Neural progenitor cell (in vitro differentiated cells): ENCODE results near the gene DCUN1D3. TPM values are rescaled to one million over a fixed set of nuclear protein-coding genes. Genes with fewer than 3 reads are reported as not detected.

ENCODE experiments used
- DNase-seq: peaks from one replicate; pipeline ENCODE4 v3.0.0-alpha.2; 2016; ENCODE audit warnings: low spot score
- H2AFZ ChIP-seq: fragments of 200-600 bp; sonication (generic); replicated peaks from 2 replicates; pipeline ENCODE4 v1.6.1; 2016; ENCODE audit warnings: antibody characterized with exemption
- H3F3A ChIP-seq: fragments of 200-600 bp; sonication (generic); 2 replicates; pipeline ENCODE4 v1.6.1; 2016; ENCODE audit warnings: antibody characterized with exemption, low read depth
- H3K27ac ChIP-seq: fragments of 200-600 bp; sonication (generic); 2 replicates; pipeline ENCODE4 v1.5.1; 2016; ENCODE audit warnings: mild to moderate bottlenecking
- H3K27me3 ChIP-seq: fragments of 200-600 bp; sonication (generic); 2 replicates; pipeline ENCODE4 v1.6.1; 2016; ENCODE audit warnings: mild to moderate bottlenecking, moderate library complexity
- H3K36me3 ChIP-seq: fragments of 200-600 bp; sonication (generic); 2 replicates; pipeline ENCODE4 v1.5.1; 2016
- H3K4me1 ChIP-seq: fragments of 200-600 bp; sonication (generic); 2 replicates; pipeline ENCODE4 v1.6.1; 2016; ENCODE audit warnings: mixed run types
- H3K4me2 ChIP-seq: fragments of 200-600 bp; sonication (generic); 2 replicates; pipeline ENCODE4 v1.6.1; 2016
- H3K4me3 ChIP-seq: fragments of 200-600 bp; sonication (generic); 2 replicates; pipeline ENCODE4 v1.5.1; 2016
- H3K79me2 ChIP-seq: fragments of 200-600 bp; sonication (generic); 2 replicates; pipeline ENCODE4 v1.6.1; 2016; ENCODE audit warnings: low read depth
- H3K9ac ChIP-seq: fragments of 200-600 bp; sonication (generic); 2 replicates; pipeline ENCODE4 v1.6.1; 2016
- H3K9me3 ChIP-seq: fragments of 200-600 bp; sonication (generic); 2 replicates; pipeline ENCODE4 v1.5.1; 2016; ENCODE audit warnings: low read depth
- H4K20me1 ChIP-seq: fragments of 200-600 bp; sonication (generic); 2 replicates; pipeline ENCODE4 v1.6.1; 2016; ENCODE audit warnings: low read depth
- H3K27ac Mint-ChIP-seq: 3 replicates; pipeline ENCODE4 v1.8.0; 2021; ENCODE audit warnings: mixed read lengths
- H3K27me3 Mint-ChIP-seq: 2 replicates; pipeline ENCODE4 v1.8.0; 2022; ENCODE audit warnings: low read depth, mild to moderate bottlenecking, inconsistent platforms, moderate library complexity, mixed read lengths; ENCODE audit not compliant: insufficient read depth
- H3K36me3 Mint-ChIP-seq: 3 replicates; pipeline ENCODE4 v1.8.0; 2021; ENCODE audit warnings: mixed read lengths
- H3K4me1 Mint-ChIP-seq: 3 replicates; pipeline ENCODE4 v1.8.0; 2021; ENCODE audit warnings: mixed read lengths
- H3K4me3 Mint-ChIP-seq: 3 replicates; pipeline ENCODE4 v1.8.0; 2021; ENCODE audit warnings: mild to moderate bottlenecking, moderate library complexity, mixed read lengths
- H3K9me3 Mint-ChIP-seq: 3 replicates; pipeline ENCODE4 v1.8.0; 2020; ENCODE audit warnings: mixed read lengths
- CTCF ChIP-seq: fragments of 200-600 bp; sonication (generic); IDR thresholded peaks from 2 replicates; pipeline ENCODE4 v1.5.1; 2017; ENCODE audit warnings: antibody characterized with exemption, mild to moderate bottlenecking
- EZH2 ChIP-seq: fragments of 200-600 bp; sonication (generic); IDR thresholded peaks from 2 replicates; pipeline ENCODE4 v1.6.1; 2017; ENCODE audit warnings: antibody characterized with exemption, mild to moderate bottlenecking, moderate library complexity
- EZH2phosphoT487 ChIP-seq: fragments of 200-600 bp; sonication (generic); IDR thresholded peaks from 2 replicates; pipeline ENCODE4 v1.6.1; 2017; ENCODE audit warnings: antibody characterized with exemption
- total RNA-seq: library from RNA; depleted of rRNA; stranded (reverse); fragments of >200 nt; gene quantifications from 2 replicates; pipeline ENCODE4 v1.2.3, GENCODE V29; 2015; ENCODE audit warnings: low replicate concordance

Gene DCUN1D3
- total RNA-seq, 1 donor from 2014 or later: 18.2 TPM

GRCh38 chr16:20880867-20881502 lies 19.2 kb downstream of the DCUN1D3 start:
- Histone ChIP-seq H3K9me3 (no peaks in the 10 kb centered on the region), H3K9ac (no peak overlapping the region), H3K36me3 (no peaks in the 10 kb centered on the region), H3K27ac (no peak overlapping the region), H3K4me2 (no peak overlapping the region), H3K79me2 (peaks cover 83% of the 10 kb centered on the region), H3K27me3 (no peaks in the 10 kb centered on the region), H3K4me3 (no peak overlapping the region), H3K4me1 (peaks cover 6% of the 10 kb centered on the region), H4K20me1 (peaks cover 9% of the 10 kb centered on the region), H2AFZ (no peak overlapping the region), H3F3A (no peaks in the 10 kb centered on the region)
- DNase-seq: no peak
- no peaks in the 10 kb centered on the region for H3K9me3 Mint-ChIP-seq
- no peak for TF ChIP-seq CTCF
- TF ChIP-seq EZH2: no peak
- TF ChIP-seq EZH2phosphoT487: no peak
- no peak overlapping the region for H3K27ac Mint-ChIP-seq
- no peak overlapping the region for H3K4me3 Mint-ChIP-seq
- peaks cover 8% of the 10 kb centered on the region for H3K36me3 Mint-ChIP-seq
- peaks cover 16% of the 10 kb centered on the region for H3K4me1 Mint-ChIP-seq
- no peaks in the 10 kb centered on the region for H3K27me3 Mint-ChIP-seq

GRCh38 chr16:20879175-20880040 lies 20.8 kb downstream of the DCUN1D3 start:
- Histone ChIP-seq H3K4me3 (no peak overlapping the region), H3K4me1 (peaks cover 6% of the 10 kb centered on the region)

GRCh38 chr16:20878682-20879147 lies 21.4 kb downstream of the DCUN1D3 start:
- Histone ChIP-seq H3K4me3 (no peak overlapping the region), H3K4me2 (no peak overlapping the region), H2AFZ (no peak overlapping the region), H4K20me1 (peaks cover 11% of the 10 kb centered on the region), H3K36me3 (no peaks in the 10 kb centered on the region), H3K9me3 (no peaks in the 10 kb centered on the region), H3K4me1 (peaks cover 6% of the 10 kb centered on the region), H3K27ac (no peak overlapping the region), H3K9ac (no peak overlapping the region), H3K79me2 (peaks cover 84% of the 10 kb centered on the region), H3K27me3 (no peaks in the 10 kb centered on the region), H3F3A (no peaks in the 10 kb centered on the region)
- Mint-ChIP-seq H3K4me3 (no peak overlapping the region), H3K27me3 (no peaks in the 10 kb centered on the region), H3K36me3 (no peaks in the 10 kb centered on the region), H3K4me1 (peaks cover 16% of the 10 kb centered on the region), H3K27ac (no peak overlapping the region), H3K9me3 (no peaks in the 10 kb centered on the region)
- TF ChIP-seq EZH2 (no peak), EZH2phosphoT487 (no peak), CTCF (no peak)
- DNase-seq: no peak

More at GRCh38 chr16:20879175-20880040, 20.8 kb downstream of the DCUN1D3 start:
- H3K9ac ChIP-seq: no peak overlapping the region
- peaks cover 5% of the 10 kb centered on the region for H3K36me3 Mint-ChIP-seq
- no peaks in the 10 kb centered on the region for H3F3A ChIP-seq
- DNase-seq: no peak
- no peak overlapping the region for H3K27ac Mint-ChIP-seq
- peaks cover 83% of the 10 kb centered on the region for H3K79me2 ChIP-seq
- no peaks in the 10 kb centered on the region for H3K27me3 ChIP-seq
- no peaks in the 10 kb centered on the region for H3K9me3 Mint-ChIP-seq
- H3K36me3 ChIP-seq: no peaks in the 10 kb centered on the region
- no peak overlapping the region for H2AFZ ChIP-seq
- H3K4me3 Mint-ChIP-seq: no peak overlapping the region
- peaks cover 16% of the 10 kb centered on the region for H3K4me1 Mint-ChIP-seq
- no peaks in the 10 kb centered on the region for H3K27me3 Mint-ChIP-seq
- H4K20me1 ChIP-seq: peaks cover 9% of the 10 kb centered on the region
- no peak overlapping the region for H3K27ac ChIP-seq
- no peak for TF ChIP-seq EZH2
- TF ChIP-seq CTCF: no peak
- no peak for TF ChIP-seq EZH2phosphoT487
- no peaks in the 10 kb centered on the region for H3K9me3 ChIP-seq
- H3K4me2 ChIP-seq: no peak overlapping the region
